Colonic mucosa (tissue), 4 donors: ENCODE data around the gene LMCD1. TPM values are rescaled to one million over a fixed set of nuclear protein-coding genes. Genes with fewer than 3 reads are reported as not detected.

Source experiments
- DNase-seq: peaks from one replicate; pipeline ENCODE4 v3.0.0-alpha.2; 2020
- H3K27ac ChIP-seq: fragments of 200-600 bp; one replicate; pipeline ENCODE4 v1.8.0; 2021
- H3K27me3 ChIP-seq: fragments of 200-600 bp; one replicate; pipeline ENCODE4 v1.8.0; 2021
- H3K36me3 ChIP-seq: fragments of 200-600 bp; one replicate; pipeline ENCODE4 v1.8.0; 2021
- H3K4me1 ChIP-seq: fragments of 200-600 bp; one replicate; pipeline ENCODE4 v1.8.0; 2021; ENCODE audit warnings: mild to moderate bottlenecking
- H3K4me3 ChIP-seq: fragments of 200-600 bp; one replicate; pipeline ENCODE4 v1.8.0; 2021
- H3K9ac ChIP-seq, 2 donors: one replicate each; pipeline ENCODE4 v1.7.0; 2013; ENCODE audit warnings: control low read depth in 2 of 2, low read depth in 2 of 2, low read length in 2 of 2
- H3K9me3 ChIP-seq: fragments of 200-600 bp; one replicate; pipeline ENCODE4 v1.8.0; 2021
- intact Hi-C: fragments of 100-400 bp; cut with DNase I; formaldehyde crosslinking; loops from one replicate; pipeline ENCODE4 v1.14.1; 2022
- total RNA-seq, 2 donors: library from RNA; stranded (reverse); fragmentation: NEBNext Ultra II Directional in 1 of 2; extraction: Animal tissue kit (Norgen Biotek cat#: 25700) in 1 of 2; gene quantifications; one replicate each; pipeline ENCODE4 v1.2.1, GENCODE V29; 2021
- TF ChIP-seq, protein P1 (sequence below): fragments of 200-600 bp; IDR thresholded peaks from one replicate; pipeline ENCODE4 v1.8.0; 2022; ENCODE audit warnings: antibody characterized with exemption, mild to moderate bottlenecking
- donor health status: healthy.
- donor health status: DM: no; HTN: no; CAD: no.
- donor health status: DM: no; HTN: no; CAD: no.

The LMCD1 gene, protein sequence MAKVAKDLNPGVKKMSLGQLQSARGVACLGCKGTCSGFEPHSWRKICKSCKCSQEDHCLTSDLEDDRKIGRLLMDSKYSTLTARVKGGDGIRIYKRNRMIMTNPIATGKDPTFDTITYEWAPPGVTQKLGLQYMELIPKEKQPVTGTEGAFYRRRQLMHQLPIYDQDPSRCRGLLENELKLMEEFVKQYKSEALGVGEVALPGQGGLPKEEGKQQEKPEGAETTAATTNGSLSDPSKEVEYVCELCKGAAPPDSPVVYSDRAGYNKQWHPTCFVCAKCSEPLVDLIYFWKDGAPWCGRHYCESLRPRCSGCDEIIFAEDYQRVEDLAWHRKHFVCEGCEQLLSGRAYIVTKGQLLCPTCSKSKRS
- 1 to 10 TPM; 5.5 to 7.6 TPM for total RNA-seq

DNA sequence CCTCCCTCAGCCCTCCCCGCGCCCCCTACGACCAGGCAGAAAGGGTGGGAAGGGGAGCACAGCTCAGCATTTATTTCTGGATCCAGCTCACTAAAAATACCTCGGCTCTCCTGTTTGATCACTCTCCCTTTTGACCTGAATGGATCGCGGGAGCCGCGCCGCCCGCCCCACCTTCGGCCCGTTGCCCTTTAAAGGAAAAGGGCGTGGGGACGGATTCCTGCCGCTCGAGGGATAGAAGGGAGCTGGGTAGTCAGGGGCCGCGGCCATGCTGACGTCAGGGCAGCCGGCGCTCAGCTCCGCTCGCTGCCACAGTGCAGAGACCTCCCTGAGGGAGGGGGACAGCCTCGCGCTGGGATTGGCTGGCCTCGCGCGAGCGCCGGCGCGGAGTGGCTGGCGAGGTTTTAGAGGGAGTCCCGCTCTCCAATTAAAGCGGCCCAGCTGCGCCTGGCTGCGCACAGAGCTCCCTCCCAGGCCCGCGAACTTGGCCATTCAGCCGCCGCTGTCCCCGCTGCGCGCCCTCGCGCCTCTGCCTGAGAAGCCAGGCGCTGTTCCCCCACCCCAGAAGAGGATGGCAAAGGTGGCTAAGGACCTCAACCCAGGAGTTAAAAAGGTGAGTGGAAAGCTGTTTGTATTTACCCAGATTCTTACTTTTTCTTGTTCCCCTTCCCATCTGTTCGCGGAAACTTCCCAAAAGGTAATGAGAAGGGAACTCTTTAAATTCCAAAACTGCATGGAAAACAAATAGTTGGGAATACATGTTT, at the start of gene LMCD1:
Gene LMCD1, plus strand, starts transcription at position 453 of the 761 bp plus-strand sequence. Its CDS starts 116 bp downstream, at position 569.
- intact Hi-C loops, result loop anchor here (10.0 kb wide), 1 partner anchor 57 kb away; no protein-coding TSS in a partner anchor
- Histone ChIP-seq H3K27me3 (no peaks in the 10 kb centered on the region), H3K4me3 (peak within 1 kb of the TSS; percentile 44), H3K9ac (peak within 1 kb of the TSS; percentile 64 to 66), H3K9me3 (no peaks in the 10 kb centered on the region), H3K36me3 (no peaks in the 10 kb centered on the region), H3K27ac (peak within 1 kb of the TSS; percentile 52), H3K4me1 (no peaks in the 10 kb centered on the region)
- peak; percentile 95 for DNase-seq
- TF ChIP-seq, protein P1, sequence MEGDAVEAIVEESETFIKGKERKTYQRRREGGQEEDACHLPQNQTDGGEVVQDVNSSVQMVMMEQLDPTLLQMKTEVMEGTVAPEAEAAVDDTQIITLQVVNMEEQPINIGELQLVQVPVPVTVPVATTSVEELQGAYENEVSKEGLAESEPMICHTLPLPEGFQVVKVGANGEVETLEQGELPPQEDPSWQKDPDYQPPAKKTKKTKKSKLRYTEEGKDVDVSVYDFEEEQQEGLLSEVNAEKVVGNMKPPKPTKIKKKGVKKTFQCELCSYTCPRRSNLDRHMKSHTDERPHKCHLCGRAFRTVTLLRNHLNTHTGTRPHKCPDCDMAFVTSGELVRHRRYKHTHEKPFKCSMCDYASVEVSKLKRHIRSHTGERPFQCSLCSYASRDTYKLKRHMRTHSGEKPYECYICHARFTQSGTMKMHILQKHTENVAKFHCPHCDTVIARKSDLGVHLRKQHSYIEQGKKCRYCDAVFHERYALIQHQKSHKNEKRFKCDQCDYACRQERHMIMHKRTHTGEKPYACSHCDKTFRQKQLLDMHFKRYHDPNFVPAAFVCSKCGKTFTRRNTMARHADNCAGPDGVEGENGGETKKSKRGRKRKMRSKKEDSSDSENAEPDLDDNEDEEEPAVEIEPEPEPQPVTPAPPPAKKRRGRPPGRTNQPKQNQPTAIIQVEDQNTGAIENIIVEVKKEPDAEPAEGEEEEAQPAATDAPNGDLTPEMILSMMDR, result no peak

DNA sequence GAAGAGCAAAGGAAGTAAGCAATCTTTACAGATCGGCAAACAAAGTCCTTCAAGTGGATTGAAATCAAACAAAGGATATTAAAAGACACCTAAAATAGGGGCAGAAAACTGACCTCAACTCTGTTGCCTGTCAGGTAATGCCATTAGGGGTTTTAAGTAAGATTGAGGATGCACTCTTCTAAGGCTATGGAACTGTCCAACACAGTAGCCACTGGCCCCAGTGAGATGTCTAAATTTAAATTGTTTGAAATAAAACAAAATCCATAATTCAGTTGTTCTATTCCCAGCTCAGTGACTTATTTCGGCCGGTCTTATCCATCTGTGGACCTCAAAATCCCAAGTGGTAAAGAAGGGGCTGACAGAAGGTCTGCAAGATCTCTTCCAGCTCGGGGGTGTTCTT, 49.5 kb upstream of the LMCD1 start:
- Histone ChIP-seq H3K36me3 (no peaks in the 10 kb centered on the region), H3K4me1 (no peaks in the 10 kb centered on the region), H3K27me3 (no peaks in the 10 kb centered on the region), H3K9me3 (no peaks in the 10 kb centered on the region), H3K9ac (no peak overlapping the region), H3K27ac (no peak overlapping the region), H3K4me3 (no peak overlapping the region)
- TF ChIP-seq, protein P1, result no peak
- intact Hi-C loops, result no loop called here
- no peak for DNase-seq

DNA sequence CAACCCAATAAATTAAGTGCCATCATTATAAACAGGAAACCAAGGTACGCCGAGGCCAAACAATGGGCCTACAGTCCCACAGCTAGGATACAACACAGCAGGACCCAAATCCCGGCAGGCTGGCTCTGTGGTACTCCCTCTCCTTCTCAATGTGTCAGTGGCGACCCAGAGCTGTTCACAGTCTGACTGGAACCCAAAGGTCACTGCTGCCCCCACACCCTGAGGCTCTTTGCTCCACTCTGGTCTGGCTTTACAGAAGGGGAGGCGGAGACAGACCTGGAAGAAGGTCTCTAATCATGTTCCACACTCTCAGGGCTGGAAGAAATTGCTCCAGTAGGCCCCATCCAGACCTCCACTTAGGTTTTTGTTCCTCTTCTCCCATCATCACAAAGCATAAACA, 48.5 kb upstream of the LMCD1 start:
- Histone ChIP-seq H3K27me3 (no peaks in the 10 kb centered on the region), H3K36me3 (no peaks in the 10 kb centered on the region), H3K27ac (no peak overlapping the region), H3K4me3 (no peak overlapping the region), H3K9me3 (no peaks in the 10 kb centered on the region), H3K4me1 (no peaks in the 10 kb centered on the region), H3K9ac (no peak overlapping the region)
- DNase-seq, result no peak
- TF ChIP-seq, protein P1, result no peak
- intact Hi-C loops, result no loop called here

DNA sequence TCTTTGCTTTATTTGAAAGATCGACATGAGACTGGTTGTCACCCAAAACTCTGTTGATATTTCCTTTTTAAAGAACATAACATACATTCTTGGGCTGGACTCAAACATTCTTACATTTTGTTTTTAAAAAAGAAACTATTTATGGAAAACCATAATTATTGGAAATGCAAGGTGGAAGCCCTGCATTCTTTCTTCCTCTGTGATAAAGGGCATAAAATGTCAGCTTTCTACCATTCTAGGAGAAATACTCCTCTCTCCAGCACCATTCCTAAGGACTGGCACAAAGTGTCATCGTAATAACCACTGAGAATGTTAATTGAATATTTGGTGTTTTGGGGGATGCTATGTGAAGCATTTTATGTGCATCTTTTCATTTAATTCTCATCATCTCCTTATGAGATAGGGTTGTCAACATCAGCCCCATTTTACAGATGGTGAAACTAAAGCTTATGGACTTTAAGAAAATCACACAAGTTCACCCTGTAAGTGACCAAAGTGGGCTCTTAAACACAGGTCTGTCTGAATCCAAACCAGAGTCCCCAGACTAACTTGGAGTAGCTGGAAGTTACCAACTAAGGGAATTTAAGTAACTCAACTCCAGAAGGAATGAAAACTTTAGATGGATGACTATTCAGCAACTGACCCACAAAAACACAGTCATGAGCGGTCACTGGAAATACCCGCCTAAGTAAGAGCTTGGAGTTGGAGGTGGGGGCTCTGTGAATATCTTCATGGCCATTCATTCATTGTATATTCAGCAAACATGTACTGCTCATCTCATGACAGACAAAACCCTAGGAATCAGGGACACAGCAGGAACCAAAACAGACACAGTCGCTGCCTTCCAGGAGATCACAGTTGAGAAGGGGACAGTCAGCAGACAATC, 45.9 kb upstream of the LMCD1 start:
- no peak overlapping the region for H3K9ac ChIP-seq
- TF ChIP-seq, protein P1, result no peak
- no peak overlapping the region for H3K27ac ChIP-seq
- no peak for DNase-seq
- intact Hi-C loops, result no loop called here
- H3K9me3 ChIP-seq, result no peaks in the 10 kb centered on the region
- H3K4me3 ChIP-seq, result no peak overlapping the region
- H3K36me3 ChIP-seq, result no peaks in the 10 kb centered on the region
- no peaks in the 10 kb centered on the region for H3K4me1 ChIP-seq
- no peaks in the 10 kb centered on the region for H3K27me3 ChIP-seq

DNA sequence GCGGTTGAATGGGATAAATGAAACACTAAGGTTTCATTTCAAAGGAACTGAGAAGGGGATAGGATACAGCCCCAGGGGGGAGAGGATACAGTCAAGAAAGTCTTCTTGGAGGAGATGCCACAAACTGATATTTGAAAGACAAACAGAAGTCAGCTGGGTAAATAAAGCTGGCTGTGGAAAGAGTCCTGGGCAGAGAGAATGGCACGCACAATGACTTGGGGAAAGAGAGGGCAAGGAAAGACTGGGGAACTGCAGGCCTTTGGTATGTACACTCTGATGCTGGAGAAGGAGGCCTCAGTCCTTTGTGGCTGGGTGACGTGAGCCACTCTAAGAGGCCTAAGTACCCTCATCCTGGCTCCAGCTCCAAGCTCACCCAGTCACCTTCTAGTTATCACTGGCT, 45.2 kb upstream of the LMCD1 start:
- no peaks in the 10 kb centered on the region for H3K9me3 ChIP-seq
- H3K27me3 ChIP-seq, result no peaks in the 10 kb centered on the region
- intact Hi-C loops, result no loop called here
- no peak for DNase-seq
- no peaks in the 10 kb centered on the region for H3K36me3 ChIP-seq
- no peak overlapping the region for H3K27ac ChIP-seq
- TF ChIP-seq, protein P1, result no peak
- H3K4me3 ChIP-seq, result no peak overlapping the region
- no peaks in the 10 kb centered on the region for H3K4me1 ChIP-seq
- no peak overlapping the region for H3K9ac ChIP-seq
